B cell (primary cell): Measurements from ENCODE around the gene PJA1. TPM values are rescaled to one million over a fixed set of nuclear protein-coding genes. Genes with fewer than 3 reads are reported as not detected.

ENCODE experiments used
- ATAC-seq: fragments of 200-7000 bp; cut with Tn5 transposase; one replicate; pipeline ENCODE4 v1.10.0; 2021; ENCODE audit warnings: low read depth, mild to moderate bottlenecking, moderate number of reproducible peaks, moderate library complexity
- CTCF ChIA-PET: fragments of 350-600 bp; sonication (Branson Sonifier 250); formaldehyde crosslinking; loops from one replicate; lab custom pipeline; 2021; ENCODE audit warnings: antibody characterized with exemption, inconsistent platforms; lab: Charles Lee
- POLR2A ChIA-PET: fragments of 350-600 bp; sonication (Branson Sonifier 250); formaldehyde crosslinking; loops from one replicate; lab custom pipeline; 2021; ENCODE audit warnings: antibody characterized with exemption; lab: Charles Lee
- DNase-seq: peaks from one replicate; pipeline ENCODE4 v3.0.0; 2013
- H2AFZ ChIP-seq: 2 replicates; pipeline ENCODE4 v1.6.1; 2012; ENCODE audit warnings: mild to moderate bottlenecking, low read depth, low read length; ENCODE audit not compliant: insufficient read depth, poor library complexity, severe bottlenecking
- H3K27ac ChIP-seq, 2 donors: 1 replicate in 1 of 2; 2 replicates in 1 of 2; pipeline ENCODE4 v1.5.1; 2012 to 2013; ENCODE audit warnings: low read length in 2 of 2, mild to moderate bottlenecking in 2 of 2, moderate library complexity in 1 of 2
- H3K27me3 ChIP-seq, 4 experiments: fragments of 200-600 bp in 1 of 4; sonication (generic) in 1 of 4; replicated peaks in 1 of 4; 1 replicate in 2 of 4; 2 replicates in 2 of 4; pipeline versions ENCODE4 v1.6.1 to v1.7.0; 2013 to 2016; ENCODE audit warnings: low read length in 3 of 4, mild to moderate bottlenecking in 2 of 4, mixed read lengths in 1 of 4, moderate library complexity in 1 of 4; ENCODE audit not compliant: insufficient read depth in 4 of 4, control insufficient read depth in 3 of 4; ENCODE audit errors: control extremely low read depth in 1 of 4
- H3K36me3 ChIP-seq, 2 experiments: replicated peaks in 1 of 2; 1 replicate in 1 of 2; 2 replicates in 1 of 2; pipeline versions ENCODE4 v1.6.1 to v1.7.1; 2013; ENCODE audit warnings: low read length in 1 of 2; ENCODE audit not compliant: insufficient read depth in 2 of 2, control insufficient read depth in 1 of 2; ENCODE audit errors: control extremely low read depth in 1 of 2, extremely low read depth in 1 of 2
- H3K4me1 ChIP-seq, 2 donors: fragments of 200-600 bp in 1 of 2; sonication (generic) in 1 of 2; 1 replicate in 1 of 2; 2 replicates in 1 of 2; pipeline versions ENCODE4 v1.5.1 to v1.6.1; 2013 to 2017; ENCODE audit warnings: low read length in 2 of 2; ENCODE audit not compliant: control insufficient read depth in 2 of 2, insufficient read depth in 2 of 2
- H3K4me2 ChIP-seq: replicated peaks from 2 replicates; pipeline ENCODE3; 2012; ENCODE audit warnings: mild to moderate bottlenecking, low read depth, low read length; ENCODE audit not compliant: poor library complexity, severe bottlenecking
- H3K4me3 ChIP-seq, 5 experiments: fragments of 200-600 bp in 1 of 5; sonication (generic) in 1 of 5; 1 replicate in 3 of 5; 2 replicates in 2 of 5; pipeline versions ENCODE4 v1.5.1 to v1.7.0; 2011 to 2016; ENCODE audit warnings: low read length in 4 of 5, mild to moderate bottlenecking in 4 of 5, low read depth in 2 of 5, control low read depth in 1 of 5, moderate library complexity in 1 of 5; ENCODE audit not compliant: insufficient read depth in 1 of 5; ENCODE audit errors: control extremely low read depth in 1 of 5, extremely low read depth in 1 of 5
- H3K79me2 ChIP-seq: fragments of 200-600 bp; sonication (generic); one replicate; pipeline ENCODE4 v1.6.0; 2016; ENCODE audit warnings: low read length; ENCODE audit not compliant: control insufficient read depth, insufficient read depth
- H3K9ac ChIP-seq: fragments of 200-600 bp; sonication (generic); 2 replicates; pipeline ENCODE4 v1.6.1; 2017; ENCODE audit warnings: mild to moderate bottlenecking, low read length, moderate library complexity
- H3K9me3 ChIP-seq, 3 donors: one replicate each; pipeline versions ENCODE4 v1.6.1 to v1.7.1; 2013; ENCODE audit warnings: low read length in 2 of 3; ENCODE audit not compliant: control insufficient read depth in 2 of 3, insufficient read depth in 1 of 3; ENCODE audit errors: control extremely low read depth in 1 of 3
- H4K20me1 ChIP-seq: 2 replicates; pipeline ENCODE4 v1.6.0; 2012; ENCODE audit warnings: mild to moderate bottlenecking, low read length; ENCODE audit not compliant: insufficient read depth, control insufficient read depth, poor library complexity, severe bottlenecking
- H3K27ac Mint-ChIP-seq: one replicate; pipeline ENCODE4 v1.8.0; 2021; ENCODE audit warnings: mixed read lengths
- H3K27me3 Mint-ChIP-seq: one replicate; pipeline ENCODE4 v1.8.0; 2021; ENCODE audit warnings: mixed read lengths
- H3K4me1 Mint-ChIP-seq: one replicate; pipeline ENCODE4 v1.8.0; 2021; ENCODE audit warnings: mixed read lengths
- H3K4me3 Mint-ChIP-seq: one replicate; pipeline ENCODE4 v1.8.0; 2021; ENCODE audit warnings: mixed read lengths
- H3K9me3 Mint-ChIP-seq: one replicate; pipeline ENCODE4 v1.8.0; 2022; ENCODE audit warnings: mixed read lengths; ENCODE audit not compliant: insufficient read depth
- EZH2 ChIP-seq: IDR thresholded peaks from 2 replicates; pipeline ENCODE4 v1.6.1; 2012; ENCODE audit warnings: borderline replicate concordance, low read depth, mild to moderate bottlenecking, moderate library complexity, low read length; ENCODE audit not compliant: insufficient read depth, poor library complexity, severe bottlenecking
- WGBS: methylation state at CpG from one replicate; pipeline ENCODE4 v1.1.5; 2013; ENCODE audit warnings: missing lambda C conversion rate; ENCODE audit not compliant: insufficient coverage; 5-methylcytosine and 5-hydroxymethylcytosine counted together
- intact Hi-C: fragments of 100-400 bp; cut with micrococcal nuclease; formaldehyde crosslinking; loops from one replicate; pipeline ENCODE4 v1.10.0; 2022
- polyA plus RNA-seq: library from polyadenylated mRNA; depleted of rRNA; stranded (reverse); fragments of >200 nt; gene quantifications from 2 replicates; pipeline ENCODE4 v1.2.3, GENCODE V29; 2012
- total RNA-seq, 2 donors: library from RNA; stranded (reverse); fragments of 120-200 nt in 1 of 2; gene quantifications; 1 replicate in 1 of 2; 2 replicates in 1 of 2; pipeline versions ENCODE4 v1.2.3 to v1.2.4, GENCODE V29; 2013 to 2022
- TF ChIP-seq, protein P1 (sequence below): fragments of 200-600 bp; IDR thresholded peaks from one replicate; pipeline ENCODE4 v1.8.0; 2022; ENCODE audit warnings: antibody characterized with exemption, mild to moderate bottlenecking

Gene PJA1
- total and polyA plus RNA-seq, 2 donors (not counting 1 experiment from before 2014, with no cell fraction given) = 17.7 to 21.3 TPM

GRCh38 chrX:69185141-69185540 lies 19.9 kb upstream of the PJA1 start:
- H3K4me3 ChIP-seq = no peak overlapping the region
- H3K4me3 Mint-ChIP-seq = no peak overlapping the region
- POLR2A ChIA-PET = no interaction called here

GRCh38 chrX:69182818-69183380 lies 17.6 kb upstream of the PJA1 start:
- ChIA-PET POLR2A (no interaction called here), CTCF (no interaction called here)
- no peaks in the 10 kb centered on the region for H3K36me3 ChIP-seq
- no peak overlapping the region for H3K4me3 Mint-ChIP-seq
- no peaks in the 10 kb centered on the region for H3K9me3 ChIP-seq
- no peaks in the 10 kb centered on the region for H3K27me3 ChIP-seq
- no peak overlapping the region for H2AFZ ChIP-seq
- H3K9ac ChIP-seq = no peak overlapping the region
- no peaks in the 10 kb centered on the region for H3K4me1 Mint-ChIP-seq
- no peaks in the 10 kb centered on the region for H3K9me3 Mint-ChIP-seq
- no peak overlapping the region for H3K27ac Mint-ChIP-seq
- no peak for ATAC-seq
- peaks cover 22% of the 10 kb centered on the region for H3K27me3 Mint-ChIP-seq
- H3K4me1 ChIP-seq = no peaks in the 10 kb centered on the region
- H3K4me2 ChIP-seq = no peak overlapping the region
- DNase-seq = no peak
- no peaks in the 10 kb centered on the region for H3K79me2 ChIP-seq
- intact Hi-C loops = no loop called here
- no peaks in the 10 kb centered on the region for H4K20me1 ChIP-seq
- TF ChIP-seq, protein P1, sequence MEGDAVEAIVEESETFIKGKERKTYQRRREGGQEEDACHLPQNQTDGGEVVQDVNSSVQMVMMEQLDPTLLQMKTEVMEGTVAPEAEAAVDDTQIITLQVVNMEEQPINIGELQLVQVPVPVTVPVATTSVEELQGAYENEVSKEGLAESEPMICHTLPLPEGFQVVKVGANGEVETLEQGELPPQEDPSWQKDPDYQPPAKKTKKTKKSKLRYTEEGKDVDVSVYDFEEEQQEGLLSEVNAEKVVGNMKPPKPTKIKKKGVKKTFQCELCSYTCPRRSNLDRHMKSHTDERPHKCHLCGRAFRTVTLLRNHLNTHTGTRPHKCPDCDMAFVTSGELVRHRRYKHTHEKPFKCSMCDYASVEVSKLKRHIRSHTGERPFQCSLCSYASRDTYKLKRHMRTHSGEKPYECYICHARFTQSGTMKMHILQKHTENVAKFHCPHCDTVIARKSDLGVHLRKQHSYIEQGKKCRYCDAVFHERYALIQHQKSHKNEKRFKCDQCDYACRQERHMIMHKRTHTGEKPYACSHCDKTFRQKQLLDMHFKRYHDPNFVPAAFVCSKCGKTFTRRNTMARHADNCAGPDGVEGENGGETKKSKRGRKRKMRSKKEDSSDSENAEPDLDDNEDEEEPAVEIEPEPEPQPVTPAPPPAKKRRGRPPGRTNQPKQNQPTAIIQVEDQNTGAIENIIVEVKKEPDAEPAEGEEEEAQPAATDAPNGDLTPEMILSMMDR = no peak
- no peak for TF ChIP-seq EZH2
- H3K4me3 ChIP-seq = no peak overlapping the region
- H3K27ac ChIP-seq = no peak overlapping the region
- no CpG with 5 or more reads among the region's 4 CpGs for WGBS

More at GRCh38 chrX:69185141-69185540, 19.9 kb upstream of the PJA1 start:
- H3K27ac Mint-ChIP-seq = no peak overlapping the region
- CTCF ChIA-PET = no interaction called here
- no peaks in the 10 kb centered on the region for H3K36me3 ChIP-seq
- intact Hi-C loops = no loop called here
- peaks cover 15% of the 10 kb centered on the region for H3K27me3 Mint-ChIP-seq
- no peaks in the 10 kb centered on the region for H3K9me3 ChIP-seq
- WGBS = 38% methylated on average over 1 of the region's 3 CpGs
- H2AFZ ChIP-seq = no peak overlapping the region
- H3K4me1 ChIP-seq = no peaks in the 10 kb centered on the region
- TF ChIP-seq, protein P1 = no peak
- TF ChIP-seq EZH2 = no peak
- H3K9ac ChIP-seq = no peak overlapping the region
- H3K4me1 Mint-ChIP-seq = no peaks in the 10 kb centered on the region
- no peak overlapping the region for H3K4me2 ChIP-seq
- no peaks in the 10 kb centered on the region for H3K9me3 Mint-ChIP-seq
- H3K27me3 ChIP-seq = no peaks in the 10 kb centered on the region
- DNase-seq (no peak), ATAC-seq (no peak)
- no peak overlapping the region for H3K27ac ChIP-seq
- H3K79me2 ChIP-seq = no peaks in the 10 kb centered on the region
- H4K20me1 ChIP-seq = no peaks in the 10 kb centered on the region
